Measurements from ENCODE around the gene KCNIP4.

DNA sequence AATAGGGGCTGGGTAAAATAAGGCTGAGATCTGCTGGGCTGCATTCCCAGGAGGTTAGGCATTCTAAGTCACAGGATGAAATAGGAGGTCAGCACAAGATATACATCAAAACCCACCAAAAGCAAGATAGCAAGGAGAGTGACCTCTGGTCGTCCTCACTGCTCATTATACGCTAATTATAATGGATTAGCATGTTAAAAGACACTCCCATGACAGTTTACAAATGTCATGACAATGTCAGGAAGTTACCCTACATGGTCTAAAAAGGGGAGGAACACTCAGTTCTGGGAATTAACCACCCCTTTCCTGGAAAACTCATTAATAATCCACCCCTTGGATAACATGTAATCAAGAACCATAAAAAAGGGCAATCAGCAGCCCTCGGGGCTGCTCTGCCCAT, 403.6 kb downstream of the KCNIP4 start:
- TF ChIP-seq POLR2A (IDR thresholded peaks at IDR 0.05), result no peak
- TF ChIP-seq, protein P1, sequence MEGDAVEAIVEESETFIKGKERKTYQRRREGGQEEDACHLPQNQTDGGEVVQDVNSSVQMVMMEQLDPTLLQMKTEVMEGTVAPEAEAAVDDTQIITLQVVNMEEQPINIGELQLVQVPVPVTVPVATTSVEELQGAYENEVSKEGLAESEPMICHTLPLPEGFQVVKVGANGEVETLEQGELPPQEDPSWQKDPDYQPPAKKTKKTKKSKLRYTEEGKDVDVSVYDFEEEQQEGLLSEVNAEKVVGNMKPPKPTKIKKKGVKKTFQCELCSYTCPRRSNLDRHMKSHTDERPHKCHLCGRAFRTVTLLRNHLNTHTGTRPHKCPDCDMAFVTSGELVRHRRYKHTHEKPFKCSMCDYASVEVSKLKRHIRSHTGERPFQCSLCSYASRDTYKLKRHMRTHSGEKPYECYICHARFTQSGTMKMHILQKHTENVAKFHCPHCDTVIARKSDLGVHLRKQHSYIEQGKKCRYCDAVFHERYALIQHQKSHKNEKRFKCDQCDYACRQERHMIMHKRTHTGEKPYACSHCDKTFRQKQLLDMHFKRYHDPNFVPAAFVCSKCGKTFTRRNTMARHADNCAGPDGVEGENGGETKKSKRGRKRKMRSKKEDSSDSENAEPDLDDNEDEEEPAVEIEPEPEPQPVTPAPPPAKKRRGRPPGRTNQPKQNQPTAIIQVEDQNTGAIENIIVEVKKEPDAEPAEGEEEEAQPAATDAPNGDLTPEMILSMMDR (IDR thresholded peaks at IDR 0.05), result no peak

Data from tibial nerve (tissue), 3 donors.